Neutrophil (primary cell): ENCODE data around the gene FAM174B.

Experiments used
- H3K27ac ChIP-seq: fragments of 200-600 bp; sonication (generic); 2 replicates; pipeline ENCODE4 v1.5.1; 2016; ENCODE audit warnings: mild to moderate bottlenecking, moderate library complexity
- H3K27me3 ChIP-seq: fragments of 200-600 bp; sonication (generic); 2 replicates; pipeline ENCODE4 v1.6.0; 2016; ENCODE audit warnings: mild to moderate bottlenecking
- H3K36me3 ChIP-seq: fragments of 200-600 bp; sonication (generic); 2 replicates; pipeline ENCODE4 v1.5.1; 2017
- H3K4me1 ChIP-seq, 2 experiments: fragments of 200-600 bp in 1 of 2; sonication (generic) in 1 of 2; 1 replicate in 1 of 2; 2 replicates in 1 of 2; pipeline versions ENCODE4 v1.5.1 to v1.6.1; 2013 to 2016; ENCODE audit warnings: low read depth in 1 of 2, low read length in 1 of 2, mild to moderate bottlenecking in 1 of 2, moderate library complexity in 1 of 2; ENCODE audit not compliant: control insufficient read depth in 1 of 2, insufficient read depth in 1 of 2
- H3K4me3 ChIP-seq, 2 experiments: fragments of 200-600 bp in 1 of 2; sonication (generic) in 1 of 2; 1 replicate in 1 of 2; 2 replicates in 1 of 2; pipeline ENCODE4 v1.5.1; 2013 to 2016; ENCODE audit warnings: low read depth in 1 of 2, low read length in 1 of 2, mild to moderate bottlenecking in 1 of 2, moderate library complexity in 1 of 2
- H3K9me3 ChIP-seq: fragments of 200-600 bp; sonication (generic); 2 replicates; pipeline ENCODE4 v1.5.1; 2016
- CTCF ChIP-seq: fragments of 200-600 bp; sonication (generic); IDR thresholded peaks from 2 replicates; pipeline ENCODE4 v1.5.1; 2016; ENCODE audit warnings: antibody characterized with exemption

The FAM174B gene

GRCh38 chr15:92661069-92661468, 5.5 kb upstream of the FAM174B start:
- peaks cover 57% of the 10 kb centered on the region for H3K27me3 ChIP-seq
- no peak overlapping the region for H3K27ac ChIP-seq
- H3K4me1 ChIP-seq: no peaks in the 10 kb centered on the region
- no peak overlapping the region for H3K4me3 ChIP-seq
- TF ChIP-seq CTCF: no peak
- H3K9me3 ChIP-seq: no peaks in the 10 kb centered on the region
- no peaks in the 10 kb centered on the region for H3K36me3 ChIP-seq

- H3K4me1 ChIP-seq: peaks cover 0 to 9% of the 10 kb centered on the region in 2 experiments
- no peak for TF ChIP-seq CTCF
- peaks cover 72% of the 10 kb centered on the region for H3K27me3 ChIP-seq
- H3K9me3 ChIP-seq: no peaks in the 10 kb centered on the region
- no peaks in the 10 kb centered on the region for H3K36me3 ChIP-seq
- H3K27ac ChIP-seq: no peak overlapping the region
- H3K4me3 ChIP-seq: no peak overlapping the region
Observed at GRCh38 chr15:92657486-92657885, 1.9 kb upstream of the FAM174B start.

GRCh38 chr15:92656089-92656488, 514 bp upstream of the FAM174B start:
- no peaks in the 10 kb centered on the region for H3K36me3 ChIP-seq
- no peak overlapping the region for H3K27ac ChIP-seq
- no peak for TF ChIP-seq CTCF
- peaks cover 0 to 9% of the 10 kb centered on the region in 2 experiments for H3K4me1 ChIP-seq
- no peak overlapping the region for H3K4me3 ChIP-seq
- H3K9me3 ChIP-seq: no peaks in the 10 kb centered on the region
- H3K27me3 ChIP-seq: peaks cover 76% of the 10 kb centered on the region

GRCh38 chr15:92654662-92655061, 913 bp downstream of the FAM174B start:
- no peaks in the 10 kb centered on the region for H3K9me3 ChIP-seq
- TF ChIP-seq CTCF: no peak
- no peak overlapping the region for H3K4me3 ChIP-seq
- peaks cover 0 to 9% of the 10 kb centered on the region in 2 experiments for H3K4me1 ChIP-seq
- no peak overlapping the region for H3K27ac ChIP-seq
- no peaks in the 10 kb centered on the region for H3K36me3 ChIP-seq
- peaks cover 73% of the 10 kb centered on the region for H3K27me3 ChIP-seq

GRCh38 chr15:92653836-92654539, 1.6 kb downstream of the FAM174B start:
- Histone ChIP-seq H3K36me3 (no peaks in the 10 kb centered on the region), H3K9me3 (no peaks in the 10 kb centered on the region), H3K27ac (no peak overlapping the region), H3K27me3 (peaks cover 69% of the 10 kb centered on the region), H3K4me1 (peaks cover 0 to 9% of the 10 kb centered on the region in 2 experiments), H3K4me3 (no peak overlapping the region)
- TF ChIP-seq CTCF: no peak
